Bronchial epithelial cell (primary cell): ENCODE measurements around the gene SBK3. TPM values are rescaled to one million over a fixed set of nuclear protein-coding genes. Genes with fewer than 3 reads are reported as not detected.
A peak's percentile ranks its signal among the peaks of the same experiment; 100 is the strongest.

ENCODE experiments used
- DNase-seq: peaks from one replicate; pipeline ENCODE4 v3.0.0-alpha.2; 2010; ENCODE audit warnings: low read depth
- FAIRE-seq: peaks from 2 replicates; lab custom pipeline; 2011; peaks lifted over from hg19 to GRCh38; lab: Jason Lieb, UNC
- H3K27me3 ChIP-seq: 2 replicates; pipeline ENCODE4 v1.5.1; 2011; ENCODE audit warnings: low read length; ENCODE audit not compliant: control insufficient read depth, insufficient read depth
- H3K36me3 ChIP-seq: 2 replicates; pipeline ENCODE4 v1.5.1; 2011; ENCODE audit warnings: low read length; ENCODE audit not compliant: control insufficient read depth, insufficient read depth
- H3K4me3 ChIP-seq: 2 replicates; pipeline ENCODE4 v1.5.1; 2011; ENCODE audit warnings: mild to moderate bottlenecking, low read depth, low read length, control low read depth
- total RNA-seq: library from RNA; depleted of rRNA; stranded (reverse); fragments of >200 nt; gene quantifications from 2 replicates; pipeline ENCODE4 v1.2.1, GENCODE V29; 2014
- TF ChIP-seq, protein P1 (sequence below): IDR thresholded peaks from 2 replicates; pipeline ENCODE4 v1.5.1; 2011; ENCODE audit warnings: mild to moderate bottlenecking, moderate library complexity, low read length, control low read depth, inconsistent platforms; ENCODE audit not compliant: insufficient read depth, severe bottlenecking

Gene SBK3
- total RNA-seq, 1 donor from 2014 or later = not detected

DNA sequence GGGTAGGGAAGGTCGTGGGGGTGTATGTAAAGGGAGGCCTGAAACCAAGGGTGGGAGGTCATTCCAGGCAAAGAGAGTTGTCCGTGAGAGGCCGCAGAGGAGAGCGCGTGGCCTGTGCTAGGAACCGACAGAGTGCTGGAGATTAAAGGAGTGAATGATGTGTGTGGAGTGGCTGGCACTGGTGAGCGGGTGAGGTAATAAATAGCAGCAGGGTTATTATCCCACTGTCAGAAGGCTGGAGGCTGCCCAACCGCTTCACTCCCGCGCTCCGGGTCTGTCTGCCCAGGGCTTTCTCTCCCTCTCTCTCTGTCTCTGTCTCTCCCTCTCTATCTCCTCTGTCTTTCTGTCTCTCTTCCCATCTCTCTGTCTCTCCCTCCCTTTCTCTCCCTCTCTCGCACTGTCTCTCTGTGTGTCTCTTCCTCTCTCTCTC lies 17.9 kb upstream of the SBK3 start:
- TF ChIP-seq, protein P1, sequence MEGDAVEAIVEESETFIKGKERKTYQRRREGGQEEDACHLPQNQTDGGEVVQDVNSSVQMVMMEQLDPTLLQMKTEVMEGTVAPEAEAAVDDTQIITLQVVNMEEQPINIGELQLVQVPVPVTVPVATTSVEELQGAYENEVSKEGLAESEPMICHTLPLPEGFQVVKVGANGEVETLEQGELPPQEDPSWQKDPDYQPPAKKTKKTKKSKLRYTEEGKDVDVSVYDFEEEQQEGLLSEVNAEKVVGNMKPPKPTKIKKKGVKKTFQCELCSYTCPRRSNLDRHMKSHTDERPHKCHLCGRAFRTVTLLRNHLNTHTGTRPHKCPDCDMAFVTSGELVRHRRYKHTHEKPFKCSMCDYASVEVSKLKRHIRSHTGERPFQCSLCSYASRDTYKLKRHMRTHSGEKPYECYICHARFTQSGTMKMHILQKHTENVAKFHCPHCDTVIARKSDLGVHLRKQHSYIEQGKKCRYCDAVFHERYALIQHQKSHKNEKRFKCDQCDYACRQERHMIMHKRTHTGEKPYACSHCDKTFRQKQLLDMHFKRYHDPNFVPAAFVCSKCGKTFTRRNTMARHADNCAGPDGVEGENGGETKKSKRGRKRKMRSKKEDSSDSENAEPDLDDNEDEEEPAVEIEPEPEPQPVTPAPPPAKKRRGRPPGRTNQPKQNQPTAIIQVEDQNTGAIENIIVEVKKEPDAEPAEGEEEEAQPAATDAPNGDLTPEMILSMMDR = no peak
- H3K4me3 ChIP-seq = no peak overlapping the region
- FAIRE-seq (no peak), DNase-seq (no peak)
- H3K36me3 ChIP-seq = no peaks in the 10 kb centered on the region
- H3K27me3 ChIP-seq = peaks cover 4% of the 10 kb centered on the region

DNA sequence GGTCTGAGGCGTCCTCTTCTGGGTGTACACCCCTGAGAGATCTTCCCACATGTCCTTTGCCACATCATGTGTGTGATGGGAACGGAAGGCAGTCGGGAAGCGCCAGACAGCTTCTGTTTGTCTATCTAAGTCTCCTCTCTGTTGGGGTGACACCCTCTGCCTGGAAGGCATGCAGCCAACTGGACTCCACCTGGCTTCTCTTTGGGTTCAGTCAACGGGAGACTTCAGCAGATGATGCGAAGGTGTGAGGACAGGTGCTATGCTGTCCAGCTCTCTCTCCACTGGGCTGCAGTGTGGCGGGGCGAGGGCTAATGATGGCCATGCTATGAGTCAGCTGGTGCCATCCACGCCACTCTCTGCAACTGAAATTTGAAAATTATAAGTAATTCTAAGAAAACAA lies 14.3 kb upstream of the SBK3 start:
- no peak for DNase-seq
- no peak for FAIRE-seq
- no peaks in the 10 kb centered on the region for H3K36me3 ChIP-seq
- H3K27me3 ChIP-seq = peaks cover 4% of the 10 kb centered on the region
- H3K4me3 ChIP-seq = no peak overlapping the region
- TF ChIP-seq, protein P1 = no peak

GRCh38 chr19:55554741-55555152 lies 9.4 kb upstream of the SBK3 start:
- no peak overlapping the region for H3K4me3 ChIP-seq
- DNase-seq (no peak), FAIRE-seq (no peak)
- H3K27me3 ChIP-seq = no peaks in the 10 kb centered on the region
- TF ChIP-seq, protein P1 = no peak
- no peaks in the 10 kb centered on the region for H3K36me3 ChIP-seq

DNA sequence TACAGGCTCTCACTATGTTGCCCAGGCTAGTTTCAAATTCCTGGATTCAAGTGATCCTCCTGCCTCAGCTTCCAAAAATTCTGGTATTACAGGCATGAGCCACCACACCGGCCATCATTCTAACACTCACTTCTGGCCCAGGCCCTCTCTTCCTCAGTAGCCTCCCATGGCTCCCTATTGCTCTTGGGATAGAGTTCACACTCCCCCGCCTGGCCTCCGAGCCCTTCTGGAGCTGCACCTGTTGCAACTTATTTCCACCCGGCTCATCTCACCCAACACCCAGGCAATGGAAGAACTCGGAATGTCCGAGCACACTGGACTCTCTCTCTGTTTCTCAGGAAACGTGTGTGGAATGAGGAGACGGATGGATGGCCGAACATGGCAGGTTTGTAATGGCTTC lies 9.0 kb upstream of the SBK3 start:
- H3K4me3 ChIP-seq = no peak overlapping the region
- DNase-seq = no peak
- H3K36me3 ChIP-seq = no peaks in the 10 kb centered on the region
- no peaks in the 10 kb centered on the region for H3K27me3 ChIP-seq
- FAIRE-seq = no peak
- TF ChIP-seq, protein P1 = no peak

DNA sequence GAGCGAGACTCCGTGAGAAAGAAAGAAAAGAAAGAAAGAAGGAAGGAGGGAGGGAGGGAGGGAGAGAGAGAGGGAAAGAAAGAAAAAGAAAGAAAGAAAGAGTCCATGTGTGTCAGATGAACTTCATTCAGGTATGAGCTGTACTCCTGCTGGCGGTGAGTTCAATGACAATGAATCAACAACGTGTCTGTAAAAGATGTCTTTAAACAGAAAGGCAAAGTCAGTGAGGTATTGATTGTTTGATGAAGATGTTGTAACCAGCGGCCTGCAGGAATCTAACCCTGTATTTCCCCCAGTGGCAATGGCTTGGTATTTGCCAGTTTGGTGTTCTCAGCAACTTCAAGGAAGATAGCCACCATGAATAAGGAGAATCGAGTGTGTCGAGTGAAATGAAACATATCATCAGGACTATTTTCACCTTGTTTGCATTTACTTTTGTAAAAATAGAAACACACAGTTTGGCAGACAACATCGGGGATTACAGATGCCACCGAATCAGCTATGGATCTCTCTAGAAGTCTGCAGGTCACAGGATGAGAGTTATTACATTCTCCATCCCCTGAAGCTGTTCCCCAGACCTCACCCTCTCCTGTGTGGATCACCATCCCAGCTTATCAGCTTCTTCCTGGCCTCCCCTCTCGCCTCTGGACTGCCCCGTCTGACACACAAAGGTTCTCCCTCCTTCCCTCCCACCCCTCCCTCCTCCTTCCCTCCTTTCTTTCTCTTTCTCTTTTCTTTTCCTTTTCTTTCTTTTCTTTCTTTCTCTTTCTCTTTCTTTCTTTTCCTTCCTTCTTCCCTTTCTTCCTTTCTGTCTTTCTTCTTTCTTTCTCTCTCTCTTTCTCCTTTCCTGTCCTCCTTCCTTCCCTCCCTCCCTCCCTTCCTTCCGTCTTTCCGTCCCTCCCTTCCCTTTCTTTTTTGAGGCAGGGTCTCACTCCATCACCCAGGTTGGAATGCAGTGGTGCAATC lies 8.2 kb upstream of the SBK3 start:
- FAIRE-seq = no peak
- Histone ChIP-seq H3K27me3 (no peaks in the 10 kb centered on the region), H3K36me3 (no peaks in the 10 kb centered on the region), H3K4me3 (no peak overlapping the region)
- TF ChIP-seq, protein P1 = no peak
- peak; percentile 53 for DNase-seq
